NCI-H2227 (cell line): ENCODE measurements around the gene MAP3K1.
"Not testable (repeated sequence)": the region's sequence is repeated elsewhere in the genome, so short reads cannot be mapped to it uniquely, and the experiment has no call there.

Experiments
- DNase-seq: peaks from one replicate; lab custom pipeline; 2025; ENCODE audit not compliant: unreplicated experiment; lab: John Stamatoyannopoulos, UW

Gene MAP3K1

GRCh38 chr5:56814963-56815657 lies at the start of gene MAP3K1:
TSS of gene MAP3K1 (plus strand) at chr5:56815549. CDS start at chr5:56815574, 25 bp downstream.
- DNase-seq: peak; percentile 84

DNA sequence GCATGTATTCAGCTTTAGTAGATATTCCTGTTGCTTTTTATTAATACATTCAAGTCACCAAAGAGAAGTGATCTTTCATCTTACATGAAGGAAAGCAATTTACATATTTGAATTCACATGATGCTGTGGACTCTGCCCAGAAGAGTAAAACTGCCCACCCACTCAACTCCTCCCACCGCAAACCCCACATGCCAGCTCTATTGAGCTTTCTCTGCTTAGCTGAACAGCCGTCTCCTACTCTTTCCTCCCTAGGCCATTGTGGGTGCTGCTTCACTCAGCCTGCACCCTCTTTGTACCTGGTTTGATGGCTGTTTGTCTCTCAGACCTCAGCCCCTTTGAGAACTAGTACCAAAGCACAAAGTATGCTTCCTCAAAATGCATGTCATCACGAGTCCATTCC lies 48.4 kb upstream of the MAP3K1 start:
- no peak for DNase-seq

- DNase-seq: no peak
Measured at GRCh38 chr5:56769875-56770604, 45.3 kb upstream of the MAP3K1 start.

- no peak for DNase-seq
Measured at GRCh38 chr5:56772767-56773166, 42.6 kb upstream of the MAP3K1 start.

DNA sequence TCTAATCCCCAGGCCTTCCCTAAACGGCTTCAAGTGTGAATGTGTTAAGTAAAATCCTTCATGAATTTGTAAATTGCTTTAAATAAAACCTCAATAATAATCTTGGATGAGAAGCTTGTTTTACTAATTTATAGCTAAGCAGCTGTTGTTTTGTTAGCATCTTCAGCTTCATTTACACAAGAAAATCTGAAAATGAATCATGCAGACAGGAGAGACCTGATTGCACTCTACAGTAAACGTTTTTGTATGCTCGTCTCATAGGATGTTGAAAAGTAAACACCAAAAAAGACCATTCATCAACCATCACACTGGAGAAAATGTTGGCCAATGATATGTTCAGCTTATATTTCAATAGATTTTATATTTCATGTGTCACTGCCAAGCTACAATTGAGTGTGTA lies 40.4 kb upstream of the MAP3K1 start:
- DNase-seq: no peak

GRCh38 chr5:56776212-56776846 lies 39.0 kb upstream of the MAP3K1 start:
- DNase-seq: not testable (repeated sequence)

- DNase-seq: no peak
Measured at GRCh38 chr5:56783261-56783660, 32.1 kb upstream of the MAP3K1 start.

- no peak for DNase-seq
Measured at GRCh38 chr5:56786346-56786745, 29.0 kb upstream of the MAP3K1 start.

DNA sequence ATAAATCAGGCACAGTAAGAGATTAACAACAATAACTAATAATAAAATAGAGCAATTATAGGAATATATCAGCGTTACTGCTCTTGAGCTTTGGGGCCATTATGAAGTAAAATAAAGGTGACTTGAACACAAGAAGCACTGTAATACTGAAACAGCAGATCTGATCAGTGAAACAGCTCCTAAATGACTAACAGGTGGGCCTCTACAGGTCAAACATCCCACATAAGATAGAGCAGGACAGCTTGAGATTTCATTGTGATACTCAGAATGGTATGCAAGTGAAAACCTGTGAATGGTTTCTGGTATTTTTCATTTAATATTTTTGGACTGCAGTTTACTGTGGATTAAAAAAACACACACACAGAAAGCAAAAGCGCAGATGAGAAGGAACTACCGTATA lies 24.0 kb upstream of the MAP3K1 start:
- DNase-seq: no peak

DNA sequence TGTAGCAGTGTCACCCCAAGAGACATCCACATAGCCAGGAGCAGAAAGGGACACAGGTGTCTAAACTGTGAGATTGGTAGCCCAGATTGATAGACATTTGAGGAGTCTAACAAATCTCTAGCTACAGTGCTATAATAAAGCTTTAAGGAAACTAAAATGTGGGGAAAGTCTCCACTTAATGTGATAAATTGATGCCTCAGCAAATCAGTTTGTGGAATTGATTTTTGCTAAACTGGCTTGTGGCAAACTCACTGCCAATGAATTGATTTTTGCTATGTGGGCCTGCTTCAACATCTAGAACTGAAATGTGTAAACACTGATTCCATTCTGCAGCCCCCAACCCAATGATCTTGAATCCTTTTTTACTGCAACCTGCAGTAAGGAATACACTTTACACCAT lies 16.8 kb upstream of the MAP3K1 start:
- DNase-seq: no peak

DNA sequence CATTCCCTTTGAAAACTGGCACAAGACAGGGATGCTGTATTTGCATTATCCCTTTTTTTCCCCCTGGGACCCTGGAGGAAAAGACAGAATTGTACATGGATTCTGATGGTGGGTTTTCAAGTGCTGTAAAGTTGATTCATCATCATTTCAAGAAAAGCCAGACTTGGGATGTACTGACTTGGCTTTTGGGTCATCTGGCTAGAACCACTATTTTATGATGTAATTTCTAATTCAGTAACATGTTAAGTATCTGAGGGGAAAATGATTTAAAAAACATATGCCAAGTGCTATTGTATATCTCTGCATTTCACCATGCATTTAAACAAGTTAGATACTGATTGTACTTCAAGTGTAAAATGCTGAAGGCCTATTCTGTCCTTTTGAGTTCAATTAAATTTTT lies 15.2 kb upstream of the MAP3K1 start:
- DNase-seq: no peak

GRCh38 chr5:56801256-56801655 lies 14.1 kb upstream of the MAP3K1 start:
- DNase-seq: no peak

GRCh38 chr5:56802205-56802604 lies 13.1 kb upstream of the MAP3K1 start:
- no peak for DNase-seq

- DNase-seq: no peak
Measured at GRCh38 chr5:56803025-56803424, 12.3 kb upstream of the MAP3K1 start.

- no peak for DNase-seq
Measured at GRCh38 chr5:56803894-56804293, 11.5 kb upstream of the MAP3K1 start.

- no peak for DNase-seq
Measured at GRCh38 chr5:56807679-56808078, 7.7 kb upstream of the MAP3K1 start.

- DNase-seq: no peak
Measured at GRCh38 chr5:56808211-56808610, 7.1 kb upstream of the MAP3K1 start.

GRCh38 chr5:56810826-56811225 lies 4.5 kb upstream of the MAP3K1 start:
- no peak for DNase-seq

DNA sequence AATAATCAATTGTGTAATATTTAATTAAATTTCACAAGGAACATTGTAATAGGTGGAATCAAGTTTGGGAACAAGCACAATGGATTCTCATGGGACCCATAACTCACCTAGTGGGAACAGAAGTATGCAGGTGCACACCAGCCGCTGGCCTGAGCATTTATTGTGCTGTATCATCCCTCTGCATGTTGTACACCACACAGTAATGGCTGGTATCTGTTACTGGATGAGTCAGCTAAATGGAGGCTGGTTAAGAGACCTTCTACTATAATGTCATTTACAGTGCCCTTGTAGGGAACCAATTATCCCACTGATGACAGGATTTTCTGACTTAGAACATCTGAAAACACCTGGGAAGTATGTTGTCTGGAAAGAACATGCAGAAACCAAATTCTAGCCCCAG lies 3.2 kb upstream of the MAP3K1 start:
- no peak for DNase-seq

DNA sequence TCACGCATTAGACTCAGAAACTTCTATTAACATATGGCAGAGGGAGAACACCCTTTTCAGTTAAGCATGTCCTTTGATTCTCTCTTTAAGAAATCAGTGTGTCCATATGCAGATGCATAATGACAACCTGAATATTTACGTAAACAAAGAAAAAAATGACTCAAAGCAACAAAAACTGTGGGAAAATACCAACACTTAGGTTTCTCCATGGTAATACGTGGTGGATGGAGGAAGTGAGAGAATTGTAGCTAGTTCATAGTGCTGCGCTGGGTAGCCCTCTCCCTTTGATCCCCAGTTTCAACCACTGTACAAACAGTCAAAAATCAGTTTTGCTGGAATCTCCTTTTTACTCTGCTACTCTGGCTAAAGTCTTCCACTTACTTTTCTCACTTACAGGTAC lies 2.0 kb upstream of the MAP3K1 start:
- no peak for DNase-seq

GRCh38 chr5:56814361-56814962 lies 887 bp upstream of the MAP3K1 start:
- DNase-seq: no peak
